Esophagus squamous epithelium (tissue), 5 donors: Measurements from ENCODE around the gene MAB21L1. TPM values are rescaled to one million over a fixed set of nuclear protein-coding genes. Genes with fewer than 3 reads are reported as not detected.

Source experiments
- DNase-seq: peaks from one replicate; lab custom pipeline; 2025; lab: John Stamatoyannopoulos, UW
- H3K27ac ChIP-seq, 4 donors: fragments of 200-600 bp; sonication (generic); one replicate each; pipeline ENCODE4 v1.5.1; 2016 to 2019; ENCODE audit warnings: mild to moderate bottlenecking in 1 of 4
- H3K27me3 ChIP-seq, 4 donors: fragments of 200-600 bp; sonication (generic); 1 replicate in 3 of 4; 2 replicates in 1 of 4; pipeline versions ENCODE4 v1.5.1 to v1.6.0; 2017 to 2021; ENCODE audit warnings: antibody characterized with exemption in 1 of 4
- H3K36me3 ChIP-seq, 3 donors: fragments of 200-600 bp; sonication (generic); one replicate each; pipeline ENCODE4 v1.5.1; 2016 to 2019
- H3K4me1 ChIP-seq, 3 donors: fragments of 200-600 bp; sonication (generic); one replicate each; pipeline ENCODE4 v1.5.1; 2017 to 2019
- H3K4me3 ChIP-seq, 4 donors: fragments of 200-600 bp; sonication (generic); 1 replicate in 3 of 4; 2 replicates in 1 of 4; pipeline ENCODE4 v1.5.1; 2016 to 2019; ENCODE audit warnings: mild to moderate bottlenecking in 2 of 4, moderate library complexity in 1 of 4
- H3K9me3 ChIP-seq, 3 donors: fragments of 200-600 bp; sonication (generic); one replicate each; pipeline ENCODE4 v1.5.1; 2016 to 2019
- POLR2A ChIP-seq, 4 donors: fragments of 450-650 bp; IDR thresholded peaks; one replicate each; pipeline ENCODE4 v1.6.1; 2017; ENCODE audit warnings: antibody characterized with exemption in 4 of 4, mild to moderate bottlenecking in 4 of 4, moderate library complexity in 3 of 4
- WGBS, 2 donors: methylation state at CpG; one replicate each; pipeline ENCODE4 v1.1.5; 2018; 5-methylcytosine and 5-hydroxymethylcytosine counted together
- intact Hi-C: fragments of 100-400 bp; cut with DNase I; formaldehyde crosslinking; loops from one replicate; pipeline ENCODE4 v1.15.0; 2022
- total RNA-seq, 4 donors: library from RNA; depleted of rRNA; stranded (reverse); fragments of >200 nt; gene quantifications; one replicate each; pipeline ENCODE4 v1.1.0, GENCODE V29; 2016
- TF ChIP-seq, protein P1 (sequence below), 6 experiments: fragments of 450-650 bp in 4 of 6; fragments of 200-600 bp in 2 of 6; sonication (generic) in 2 of 6; IDR thresholded peaks; one replicate each; pipeline ENCODE4 v1.5.1; 2016 to 2019; ENCODE audit warnings: antibody characterized with exemption in 6 of 6, mild to moderate bottlenecking in 4 of 6, moderate library complexity in 4 of 6
- donor health status: DM: yes; HTN: yes; CAD: no.

The MAB21L1 gene
- total RNA-seq, 4 donors from 2014 or later, result 0.13 to 0.32 (median 0.19) TPM; not detected in 1

DNA sequence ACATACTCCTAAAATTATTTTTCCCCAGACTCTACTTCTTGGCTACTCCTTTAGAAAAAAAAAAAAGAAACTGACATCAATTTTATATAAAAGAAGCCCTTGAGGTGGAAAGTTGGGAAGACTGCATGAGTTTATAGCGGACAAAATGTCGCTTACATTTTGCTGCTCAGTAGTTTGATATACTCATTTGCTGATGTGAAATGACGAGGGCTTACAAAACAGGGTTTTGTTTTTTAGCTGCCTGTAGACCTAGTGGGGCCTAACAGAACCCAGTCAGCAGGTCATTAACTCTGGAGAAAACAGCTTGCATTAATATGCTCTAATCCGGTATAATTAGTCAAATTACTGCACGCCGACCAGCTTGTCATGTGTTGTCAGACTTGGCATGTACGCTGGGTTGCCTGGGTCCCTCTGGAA, 37.6 kb upstream of the MAB21L1 start:
- no peaks in the 10 kb centered on the region for H3K9me3 ChIP-seq
- 89 to 92% methylated on average over 7 of the region's 7 CpGs for WGBS, 2 donors
- TF ChIP-seq POLR2A (IDR thresholded peaks at IDR 0.05), result no peak
- TF ChIP-seq, protein P1, sequence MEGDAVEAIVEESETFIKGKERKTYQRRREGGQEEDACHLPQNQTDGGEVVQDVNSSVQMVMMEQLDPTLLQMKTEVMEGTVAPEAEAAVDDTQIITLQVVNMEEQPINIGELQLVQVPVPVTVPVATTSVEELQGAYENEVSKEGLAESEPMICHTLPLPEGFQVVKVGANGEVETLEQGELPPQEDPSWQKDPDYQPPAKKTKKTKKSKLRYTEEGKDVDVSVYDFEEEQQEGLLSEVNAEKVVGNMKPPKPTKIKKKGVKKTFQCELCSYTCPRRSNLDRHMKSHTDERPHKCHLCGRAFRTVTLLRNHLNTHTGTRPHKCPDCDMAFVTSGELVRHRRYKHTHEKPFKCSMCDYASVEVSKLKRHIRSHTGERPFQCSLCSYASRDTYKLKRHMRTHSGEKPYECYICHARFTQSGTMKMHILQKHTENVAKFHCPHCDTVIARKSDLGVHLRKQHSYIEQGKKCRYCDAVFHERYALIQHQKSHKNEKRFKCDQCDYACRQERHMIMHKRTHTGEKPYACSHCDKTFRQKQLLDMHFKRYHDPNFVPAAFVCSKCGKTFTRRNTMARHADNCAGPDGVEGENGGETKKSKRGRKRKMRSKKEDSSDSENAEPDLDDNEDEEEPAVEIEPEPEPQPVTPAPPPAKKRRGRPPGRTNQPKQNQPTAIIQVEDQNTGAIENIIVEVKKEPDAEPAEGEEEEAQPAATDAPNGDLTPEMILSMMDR (IDR thresholded peaks at IDR 0.05), result no peak
- H3K27me3 ChIP-seq, result no peaks in the 10 kb centered on the region
- no peak overlapping the region for H3K27ac ChIP-seq
- peaks cover 0 to 4% (median 0%) of the 10 kb centered on the region in 3 donors for H3K4me1 ChIP-seq
- DNase-seq, result no peak
- no peaks in the 10 kb centered on the region for H3K36me3 ChIP-seq
- intact Hi-C loops, result no loop called here
- H3K4me3 ChIP-seq, result no peak overlapping the region

DNA sequence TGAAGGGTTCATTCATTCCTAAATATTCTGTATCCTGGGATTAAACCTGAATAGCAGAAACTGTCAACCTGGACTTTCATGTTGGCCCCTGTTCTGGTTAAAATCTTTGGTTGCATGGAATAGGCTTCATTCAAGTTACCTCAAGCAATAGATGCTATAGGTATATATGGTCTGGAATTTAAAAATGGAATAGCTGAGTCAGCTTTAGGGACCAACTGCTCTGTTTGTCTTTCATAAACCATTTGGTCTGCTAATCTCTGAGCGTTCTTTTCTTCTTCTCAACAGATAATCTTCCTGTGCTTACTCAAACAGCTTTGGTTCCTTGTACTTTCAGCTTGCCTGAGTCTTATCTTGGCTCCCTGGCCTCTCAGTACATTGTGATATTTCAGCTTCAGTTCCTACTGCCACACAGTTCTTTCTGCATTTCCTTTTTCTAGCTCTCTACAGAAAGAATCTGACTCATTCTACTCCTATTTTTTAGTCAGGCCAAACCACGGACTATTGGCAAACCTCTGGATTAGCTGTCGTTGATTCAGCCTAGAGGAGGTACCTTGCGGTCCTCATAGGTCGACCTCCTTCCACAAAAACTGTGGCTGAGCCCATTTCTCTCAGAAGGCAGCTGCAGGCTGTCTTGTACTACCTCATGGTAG, 35.9 kb upstream of the MAB21L1 start:
- 13 to 28% methylated on average over 5 of the region's 5 CpGs for WGBS, 2 donors
- peaks cover 0 to 4% (median 0%) of the 10 kb centered on the region in 3 donors for H3K4me1 ChIP-seq
- no peaks in the 10 kb centered on the region for H3K27me3 ChIP-seq
- no peaks in the 10 kb centered on the region for H3K36me3 ChIP-seq
- no peak overlapping the region for H3K4me3 ChIP-seq
- TF ChIP-seq, protein P1 (IDR thresholded peaks at IDR 0.05), result no peak
- TF ChIP-seq POLR2A (IDR thresholded peaks at IDR 0.05), result no peak
- intact Hi-C loops, result no loop called here
- no peaks in the 10 kb centered on the region for H3K9me3 ChIP-seq
- no peak for DNase-seq
- H3K27ac ChIP-seq, result no peak overlapping the region

DNA sequence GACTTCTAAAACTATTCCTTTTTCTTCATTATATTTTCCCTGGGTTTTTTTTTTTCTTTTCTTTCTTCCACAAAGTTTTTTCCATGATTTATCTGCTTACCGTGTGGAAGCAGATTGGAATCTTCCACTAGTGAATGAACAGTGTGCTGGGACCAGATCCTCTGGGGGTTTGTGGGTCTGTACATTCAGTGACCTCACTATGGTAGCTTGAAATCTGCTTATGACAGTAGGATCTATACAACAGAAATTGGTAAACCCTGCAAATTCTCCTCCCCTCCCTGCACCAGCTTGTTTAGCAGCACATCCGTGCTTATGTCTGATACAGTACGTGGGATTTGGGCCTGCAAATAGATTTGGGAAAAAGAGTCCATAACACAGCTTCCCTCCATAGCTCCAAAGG, 26.0 kb upstream of the MAB21L1 start:
- no peak overlapping the region for H3K27ac ChIP-seq
- WGBS, 2 donors, result 56 to 82% methylated on average over 3 of the region's 3 CpGs
- TF ChIP-seq, protein P1 (IDR thresholded peaks at IDR 0.05), result no peak
- TF ChIP-seq POLR2A (IDR thresholded peaks at IDR 0.05), result no peak
- intact Hi-C loops, result no loop called here
- no peak for DNase-seq
- H3K36me3 ChIP-seq, result no peaks in the 10 kb centered on the region
- no peaks in the 10 kb centered on the region for H3K9me3 ChIP-seq
- H3K4me1 ChIP-seq, result no peaks in the 10 kb centered on the region
- no peak overlapping the region for H3K4me3 ChIP-seq
- no peaks in the 10 kb centered on the region for H3K27me3 ChIP-seq

DNA sequence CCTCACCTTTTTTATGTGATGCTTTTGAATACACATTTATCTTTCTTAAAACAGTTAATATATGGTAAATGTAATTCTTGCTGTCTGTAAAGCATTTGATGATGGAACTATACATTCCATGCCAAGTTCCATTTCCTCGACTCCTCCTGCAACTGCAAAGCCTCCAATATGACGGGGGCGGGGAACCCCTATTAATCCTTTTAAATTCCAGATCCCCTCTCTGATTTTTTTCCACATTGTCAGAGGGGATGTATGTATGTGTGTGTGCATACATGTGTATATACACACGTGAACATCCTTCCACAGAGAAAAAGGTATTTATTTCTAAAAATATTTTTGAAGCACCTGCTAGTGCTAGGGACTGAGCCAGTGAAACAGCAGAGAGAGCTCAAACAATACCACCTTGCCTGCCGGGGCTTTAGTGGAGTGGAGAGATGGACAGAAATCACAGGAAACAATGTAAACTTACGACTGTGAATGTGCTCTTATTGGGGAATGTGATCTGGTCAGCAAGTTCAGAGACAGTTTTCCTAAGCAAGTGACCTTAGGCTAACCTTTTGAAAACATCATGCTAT, 25.3 kb upstream of the MAB21L1 start:
- no peaks in the 10 kb centered on the region for H3K36me3 ChIP-seq
- TF ChIP-seq, protein P1 (IDR thresholded peaks at IDR 0.05), result no peak
- no peak for TF ChIP-seq POLR2A (IDR thresholded peaks at IDR 0.05)
- no peak for DNase-seq
- no peak overlapping the region for H3K4me3 ChIP-seq
- no peak overlapping the region for H3K27ac ChIP-seq
- H3K4me1 ChIP-seq, result no peaks in the 10 kb centered on the region
- 61 to 78% methylated on average over 6 of the region's 6 CpGs for WGBS, 2 donors
- intact Hi-C loops, result no loop called here
- H3K27me3 ChIP-seq, result no peaks in the 10 kb centered on the region
- no peaks in the 10 kb centered on the region for H3K9me3 ChIP-seq

DNA sequence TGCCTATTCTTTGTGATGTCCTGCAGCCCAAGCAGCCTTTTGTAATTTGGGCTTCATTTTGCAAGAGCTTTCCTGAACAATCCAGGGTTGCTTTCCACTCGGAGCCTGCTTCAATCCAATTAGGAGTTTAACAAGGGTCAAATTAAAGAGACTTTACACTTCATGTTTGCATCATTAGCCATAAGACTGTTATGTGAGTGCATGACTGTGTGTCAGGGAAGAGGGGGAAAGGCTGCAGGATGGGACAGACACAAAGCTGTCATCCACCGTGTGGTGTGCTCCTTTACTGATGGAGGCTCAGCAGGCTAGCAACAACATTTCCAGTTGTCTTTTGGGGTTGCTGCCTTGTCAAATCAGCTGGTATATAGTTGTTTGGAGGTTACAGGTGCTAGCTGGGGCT, 23.7 kb upstream of the MAB21L1 start:
- Histone ChIP-seq H3K36me3 (no peaks in the 10 kb centered on the region), H3K4me1 (no peaks in the 10 kb centered on the region), H3K4me3 (no peak overlapping the region), H3K9me3 (no peaks in the 10 kb centered on the region), H3K27me3 (no peaks in the 10 kb centered on the region), H3K27ac (no peak overlapping the region)
- intact Hi-C loops, result no loop called here
- WGBS, 2 donors, result 69 to 79% methylated on average over 2 of the region's 2 CpGs
- no peak for DNase-seq
- TF ChIP-seq POLR2A (IDR thresholded peaks at IDR 0.05), result no peak
- TF ChIP-seq, protein P1 (IDR thresholded peaks at IDR 0.05), result no peak
